Kidney (tissue), 14 donors: ENCODE data around the gene DCTN2. TPM values are rescaled to one million over a fixed set of nuclear protein-coding genes. Genes with fewer than 3 reads are reported as not detected.

ENCODE experiments used
- DNase-seq, 5 donors: peaks; one replicate each; pipeline ENCODE4 v3.0.0-alpha.2; 2013 to 2020
- FAIRE-seq: peaks from 2 replicates; lab custom pipeline; 2012; peaks lifted over from hg19 to GRCh38; lab: Jason Lieb, UNC
- H3K27ac ChIP-seq, 2 donors: one replicate each; pipeline ENCODE4 v1.7.0; 2013; ENCODE audit warnings: low read depth in 2 of 2, low read length in 2 of 2, inconsistent platforms in 1 of 2
- H3K27me3 ChIP-seq: one replicate; pipeline ENCODE4 v1.7.1; 2013; ENCODE audit warnings: low read length, inconsistent platforms; ENCODE audit not compliant: control insufficient read depth, insufficient read depth
- H3K36me3 ChIP-seq, 3 donors: one replicate each; pipeline versions ENCODE4 v1.7.0 to v1.7.1; 2013; ENCODE audit warnings: low read length in 3 of 3, control low read depth in 1 of 3, inconsistent platforms in 1 of 3; ENCODE audit not compliant: insufficient read depth in 3 of 3, control insufficient read depth in 2 of 3
- H3K4me1 ChIP-seq, 3 donors: one replicate each; pipeline versions ENCODE4 v1.7.0 to v1.7.1; 2013; ENCODE audit warnings: low read length in 3 of 3, inconsistent platforms in 1 of 3, low read depth in 1 of 3; ENCODE audit not compliant: control insufficient read depth in 2 of 3, insufficient read depth in 2 of 3
- H3K4me3 ChIP-seq, 3 donors: one replicate each; pipeline versions ENCODE4 v1.7.0 to v1.8.1; 2013; ENCODE audit warnings: low read length in 3 of 3, control low read depth in 1 of 3, inconsistent platforms in 1 of 3
- H3K9ac ChIP-seq, 3 donors: one replicate each; pipeline versions ENCODE4 v1.7.0 to v1.7.1; 2013; ENCODE audit warnings: low read length in 3 of 3, control low read depth in 1 of 3, inconsistent platforms in 1 of 3
- H3K9me3 ChIP-seq, 3 donors: one replicate each; pipeline versions ENCODE4 v1.7.0 to v1.7.1; 2013; ENCODE audit warnings: low read length in 3 of 3, control low read depth in 1 of 3, inconsistent platforms in 1 of 3; ENCODE audit not compliant: control insufficient read depth in 2 of 3, insufficient read depth in 1 of 3
- intact Hi-C: fragments of 100-400 bp; cut with DNase I; formaldehyde crosslinking; loops from one replicate; pipeline ENCODE4 v1.11.1; 2022
- polyA plus RNA-seq: library from polyadenylated mRNA; stranded (reverse); fragments of 350-450 nt; fragmentation: Illumina TruSeq; extraction: RNeasy Lipid Tissue Mini Kit (QIAGEN cat#74804); gene quantifications from one replicate; pipeline ENCODE4 v1.2.3, GENCODE V29; 2014; ENCODE audit warnings: low read depth, low replicate concordance; ENCODE audit not compliant: insufficient read depth
- total RNA-seq: library from RNA; stranded (reverse); fragmentation: NEBNext Ultra II Directional; extraction: Animal tissue kit (Norgen Biotek cat#: 25700); gene quantifications from one replicate; pipeline ENCODE4 v1.2.1, GENCODE V29; 2021
- TF ChIP-seq, protein P1 (sequence below): IDR thresholded peaks from 3 replicates; pipeline ENCODE4 v1.5.1; 2012; ENCODE audit warnings: mild to moderate bottlenecking, moderate library complexity, borderline replicate concordance; ENCODE audit not compliant: insufficient read depth; ENCODE audit errors: extremely low read depth
- donor health status: control.
- donor health status: control.
- donor health status: control.
- donor health status: control.
- donor health status: control.
- donor health status: DM: yes; HTN: yes; CAD: no.
- donor health status: Normal renal cell carcinoma (clear cell type).

The DCTN2 gene
- total and polyA plus RNA-seq, 2 donors from 2014 or later: 110 to 133 TPM

DNA sequence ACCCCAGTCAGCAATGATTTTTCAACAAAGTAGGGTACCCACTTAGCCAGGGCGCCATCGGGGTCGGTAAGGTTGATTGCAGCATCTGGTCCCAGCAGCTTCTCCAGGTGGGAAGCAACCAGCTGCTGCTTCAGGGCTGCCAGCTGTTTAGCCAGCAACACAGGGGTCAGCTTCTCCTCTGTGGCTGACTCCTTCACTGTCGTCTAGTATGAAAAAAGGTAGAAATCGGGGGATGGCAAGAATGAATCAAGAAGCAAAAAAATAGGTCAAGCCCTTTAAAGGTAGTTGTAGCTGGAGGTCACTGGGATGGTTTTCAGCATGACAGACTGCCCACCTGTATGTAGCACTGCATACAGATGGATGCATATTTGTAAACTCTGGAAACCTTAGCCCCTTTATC, 12.7 kb downstream of the DCTN2 start:
- no peak overlapping the region for H3K27ac ChIP-seq
- intact Hi-C loops: no loop called here
- H3K4me3 ChIP-seq: no peak overlapping the region
- H3K4me1 ChIP-seq: no peaks in the 10 kb centered on the region
- no peaks in the 10 kb centered on the region for H3K9me3 ChIP-seq
- H3K9ac ChIP-seq: no peak overlapping the region
- DNase-seq (no peak), FAIRE-seq (no peak)
- H3K27me3 ChIP-seq: no peaks in the 10 kb centered on the region
- TF ChIP-seq, protein P1, sequence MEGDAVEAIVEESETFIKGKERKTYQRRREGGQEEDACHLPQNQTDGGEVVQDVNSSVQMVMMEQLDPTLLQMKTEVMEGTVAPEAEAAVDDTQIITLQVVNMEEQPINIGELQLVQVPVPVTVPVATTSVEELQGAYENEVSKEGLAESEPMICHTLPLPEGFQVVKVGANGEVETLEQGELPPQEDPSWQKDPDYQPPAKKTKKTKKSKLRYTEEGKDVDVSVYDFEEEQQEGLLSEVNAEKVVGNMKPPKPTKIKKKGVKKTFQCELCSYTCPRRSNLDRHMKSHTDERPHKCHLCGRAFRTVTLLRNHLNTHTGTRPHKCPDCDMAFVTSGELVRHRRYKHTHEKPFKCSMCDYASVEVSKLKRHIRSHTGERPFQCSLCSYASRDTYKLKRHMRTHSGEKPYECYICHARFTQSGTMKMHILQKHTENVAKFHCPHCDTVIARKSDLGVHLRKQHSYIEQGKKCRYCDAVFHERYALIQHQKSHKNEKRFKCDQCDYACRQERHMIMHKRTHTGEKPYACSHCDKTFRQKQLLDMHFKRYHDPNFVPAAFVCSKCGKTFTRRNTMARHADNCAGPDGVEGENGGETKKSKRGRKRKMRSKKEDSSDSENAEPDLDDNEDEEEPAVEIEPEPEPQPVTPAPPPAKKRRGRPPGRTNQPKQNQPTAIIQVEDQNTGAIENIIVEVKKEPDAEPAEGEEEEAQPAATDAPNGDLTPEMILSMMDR: no peak
- H3K36me3 ChIP-seq: peaks cover 19 to 83% (median 53%) of the 10 kb centered on the region in 3 donors

DNA sequence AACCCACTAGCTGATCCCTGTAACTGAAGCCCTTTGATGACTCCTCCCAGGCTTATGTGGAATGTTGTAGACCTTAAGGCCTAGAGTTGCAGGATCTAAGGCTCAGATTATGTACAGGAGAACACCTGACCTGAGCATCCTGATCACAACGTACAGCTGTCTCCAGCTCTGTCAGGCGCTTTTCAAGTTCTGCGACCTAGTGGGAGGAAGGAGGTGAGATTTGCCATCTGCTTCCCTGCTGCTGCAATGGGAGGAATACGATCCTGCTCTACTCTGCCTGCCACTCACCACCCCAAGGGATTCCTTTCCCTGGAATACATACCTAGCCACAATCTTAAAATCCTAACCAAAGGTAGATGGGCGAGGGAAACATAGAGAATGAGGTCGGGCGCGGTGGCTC, 13.9 kb downstream of the DCTN2 start:
- H3K27ac ChIP-seq: no peak overlapping the region
- H3K9ac ChIP-seq: no peak overlapping the region
- TF ChIP-seq, protein P1: no peak
- no peaks in the 10 kb centered on the region for H3K9me3 ChIP-seq
- H3K4me1 ChIP-seq: no peaks in the 10 kb centered on the region
- no peaks in the 10 kb centered on the region for H3K27me3 ChIP-seq
- H3K4me3 ChIP-seq: no peak overlapping the region
- intact Hi-C loops: no loop called here
- DNase-seq (no peak), FAIRE-seq (no peak)
- peaks cover 17 to 76% (median 46%) of the 10 kb centered on the region in 3 donors for H3K36me3 ChIP-seq

DNA sequence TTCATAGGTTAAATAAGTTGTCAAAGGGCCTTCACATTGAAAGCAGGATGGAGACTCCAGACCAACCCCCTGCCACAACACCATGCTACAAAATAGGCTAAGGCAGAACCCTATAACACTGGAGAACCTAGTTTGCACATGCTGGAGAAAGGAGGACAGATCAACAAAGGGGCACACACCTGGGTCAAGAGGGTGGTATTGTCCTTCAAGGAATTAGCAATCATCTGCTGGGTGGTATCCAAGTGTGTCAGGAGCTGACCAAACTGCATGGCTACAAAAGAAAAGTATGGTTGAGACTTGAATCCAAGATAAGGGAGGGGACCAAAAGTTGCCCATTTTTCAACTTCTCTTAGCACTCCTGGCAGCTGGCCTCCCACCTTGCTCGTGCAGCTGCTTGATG, 15.2 kb downstream of the DCTN2 start:
- no peaks in the 10 kb centered on the region for H3K27me3 ChIP-seq

More for the DNA sequence above, 15.2 kb downstream of the DCTN2 start:
- H3K4me1 ChIP-seq: no peaks in the 10 kb centered on the region
- intact Hi-C loops: no loop called here
- no peak overlapping the region for H3K27ac ChIP-seq
- H3K9me3 ChIP-seq: no peaks in the 10 kb centered on the region
- H3K9ac ChIP-seq: no peak overlapping the region
- no peak for DNase-seq
- H3K36me3 ChIP-seq: peaks cover 17 to 72% (median 42%) of the 10 kb centered on the region in 3 donors
- FAIRE-seq: no peak
- no peak overlapping the region for H3K4me3 ChIP-seq
- TF ChIP-seq, protein P1: no peak
